Measurements from ENCODE around the gene KNDC1. TPM values are rescaled to one million over a fixed set of nuclear protein-coding genes. Genes with fewer than 3 reads are reported as not detected.
"Not testable (repeated sequence)": the region's sequence is repeated elsewhere in the genome, so short reads cannot be mapped to it uniquely, and the experiment has no call there.

Gene KNDC1
- polyA plus RNA-seq, 6 donors from 2014 or later: 0.04 to 0.08 (median 0.08) TPM; not detected in 3

GRCh38 chr10:133258066-133258817 is 98.2 kb downstream of the KNDC1 start:
- H3K4me1 Mint-ChIP-seq: peaks cover 35 to 54% (median 40%) of the 10 kb centered on the region in 3 donors
- H3K27ac Mint-ChIP-seq: peak overlapping the region in 3 of 6 donors; percentile 30 to 91 (median 78)
- H3K36me3 Mint-ChIP-seq: no peaks in the 10 kb centered on the region
- ATAC-seq (ENCODE audit: low read depth in 2 of 2) (peak; percentile 22 to 34), DNase-seq (peak; percentile 55)
- peak overlapping the region in 7 of 8 donors; percentile 33 to 76 (median 55) for H3K4me3 Mint-ChIP-seq
- no peaks in the 10 kb centered on the region for H3K9me3 Mint-ChIP-seq
- peaks cover 0 to 5% (median 0%) of the 10 kb centered on the region in 3 donors for H3K27me3 Mint-ChIP-seq

GRCh38 chr10:133258818-133259601 is 99.0 kb downstream of the KNDC1 start:
- ATAC-seq (ENCODE audit: low read depth in 2 of 2): no peak
- no peaks in the 10 kb centered on the region for H3K9me3 Mint-ChIP-seq
- H3K4me1 Mint-ChIP-seq: peaks cover 38 to 58% (median 47%) of the 10 kb centered on the region in 3 donors
- H3K27me3 Mint-ChIP-seq: peaks cover 0 to 5% (median 0%) of the 10 kb centered on the region in 3 donors
- no peak for DNase-seq
- H3K4me3 Mint-ChIP-seq: peak overlapping the region; percentile 20 to 91 (median 76)
- no peaks in the 10 kb centered on the region for H3K36me3 Mint-ChIP-seq
- peak overlapping the region; percentile 48 to 92 (median 86) for H3K27ac Mint-ChIP-seq

- Mint-ChIP-seq H3K9me3 (no peaks in the 10 kb centered on the region), H3K27ac (peak overlapping the region in 5 of 6 donors; percentile 57 to 92 (median 89)), H3K4me3 (peak overlapping the region; percentile 20 to 91 (median 76)), H3K4me1 (peaks cover 42 to 64% (median 52%) of the 10 kb centered on the region in 3 donors), H3K27me3 (peaks cover 0 to 4% (median 0%) of the 10 kb centered on the region in 3 donors), H3K36me3 (no peaks in the 10 kb centered on the region)
- ATAC-seq (ENCODE audit: low read depth in 2 of 2) (no peak), DNase-seq (no peak)
These were observed 99.6 kb downstream of the KNDC1 start for GRCh38 chr10:133259602-133259989.

- Mint-ChIP-seq H3K36me3 (no peaks in the 10 kb centered on the region), H3K9me3 (no peaks in the 10 kb centered on the region), H3K27ac (peak overlapping the region; percentile 67 to 95 (median 86)), H3K4me1 (peaks cover 45 to 76% (median 65%) of the 10 kb centered on the region in 3 donors), H3K27me3 (no peaks in the 10 kb centered on the region), H3K4me3 (peak overlapping the region; percentile 67 to 91 (median 80))
- ATAC-seq (ENCODE audit: low read depth in 2 of 2): peak; percentile 65 to 71
- DNase-seq: peak; percentile 81
These were observed 101.1 kb downstream of the KNDC1 start for GRCh38 chr10:133260895-133261725.

- ATAC-seq (ENCODE audit: low read depth in 2 of 2) (peak; percentile 47 to 57), DNase-seq (peak; percentile 75)
- Mint-ChIP-seq H3K4me3 (peak overlapping the region; percentile 73 to 89 (median 82)), H3K4me1 (peaks cover 45 to 73% (median 65%) of the 10 kb centered on the region in 3 donors), H3K27me3 (no peaks in the 10 kb centered on the region), H3K9me3 (no peaks in the 10 kb centered on the region), H3K36me3 (no peaks in the 10 kb centered on the region), H3K27ac (peak overlapping the region; percentile 69 to 95 (median 84))
These were observed 101.8 kb downstream of the KNDC1 start for GRCh38 chr10:133261726-133262325.

- Mint-ChIP-seq H3K27me3 (no peaks in the 10 kb centered on the region), H3K4me1 (peaks cover 40 to 65% (median 59%) of the 10 kb centered on the region in 3 donors), H3K36me3 (no peaks in the 10 kb centered on the region), H3K9me3 (no peaks in the 10 kb centered on the region), H3K4me3 (peak overlapping the region in 7 of 8 donors; percentile 6 to 85 (median 80)), H3K27ac (peak overlapping the region in 4 of 6 donors; percentile 54 to 93 (median 86))
- DNase-seq: no peak
- no peak for ATAC-seq (ENCODE audit: low read depth in 2 of 2)
These were observed 102.7 kb downstream of the KNDC1 start for GRCh38 chr10:133262696-133263095.

- Mint-ChIP-seq H3K36me3 (no peaks in the 10 kb centered on the region), H3K9me3 (no peaks in the 10 kb centered on the region), H3K4me1 (peaks cover 34 to 59% (median 51%) of the 10 kb centered on the region in 3 donors), H3K27ac (peak overlapping the region in 2 of 6 donors; percentile 57 to 64), H3K27me3 (no peaks in the 10 kb centered on the region), H3K4me3 (peak overlapping the region in 5 of 8 donors; percentile 30 to 74 (median 61))
- ATAC-seq (ENCODE audit: low read depth in 2 of 2) (no peak), DNase-seq (no peak)
These were observed 103.7 kb downstream of the KNDC1 start for GRCh38 chr10:133263674-133264073.

GRCh38 chr10:133264461-133264860 is 104.4 kb downstream of the KNDC1 start:
- Mint-ChIP-seq H3K27me3 (no peaks in the 10 kb centered on the region), H3K4me1 (peaks cover 27 to 53% (median 44%) of the 10 kb centered on the region in 3 donors), H3K9me3 (no peaks in the 10 kb centered on the region), H3K27ac (peak overlapping the region in 4 of 6 donors; percentile 22 to 65 (median 58)), H3K36me3 (no peaks in the 10 kb centered on the region), H3K4me3 (peak overlapping the region in 6 of 8 donors; percentile 30 to 74 (median 54))
- DNase-seq (no peak), ATAC-seq (ENCODE audit: low read depth in 2 of 2) (peak; percentile 36 to 45)

GRCh38 chr10:133265052-133265451 is 105.0 kb downstream of the KNDC1 start:
- DNase-seq; H3K9me3 Mint-ChIP-seq; H3K36me3 Mint-ChIP-seq; ATAC-seq (ENCODE audit: low read depth in 2 of 2); H3K27me3 Mint-ChIP-seq: not testable (repeated sequence)
- H3K27ac Mint-ChIP-seq: peak overlapping the region in 2 of 6 donors; percentile 26 to 64
- H3K4me1 Mint-ChIP-seq: peaks cover 23 to 47% (median 38%) of the 10 kb centered on the region in 3 donors
- H3K4me3 Mint-ChIP-seq: peak overlapping the region in 4 of 8 donors; percentile 16 to 68 (median 40)

GRCh38 chr10:133266056-133266795 is 106.2 kb downstream of the KNDC1 start:
- peaks cover 14 to 35% (median 27%) of the 10 kb centered on the region in 3 donors for H3K4me1 Mint-ChIP-seq
- DNase-seq (no peak), ATAC-seq (ENCODE audit: low read depth in 2 of 2) (no peak)
- peak overlapping the region in 1 of 8 donors; percentile 13 for H3K4me3 Mint-ChIP-seq
- no peaks in the 10 kb centered on the region for H3K27me3 Mint-ChIP-seq
- no peaks in the 10 kb centered on the region for H3K36me3 Mint-ChIP-seq
- H3K9me3 Mint-ChIP-seq: no peaks in the 10 kb centered on the region
- H3K27ac Mint-ChIP-seq: peak overlapping the region in 3 of 6 donors; percentile 37 to 66 (median 44)

- DNase-seq: no peak
- H3K4me3 Mint-ChIP-seq: no peak overlapping the region
- ATAC-seq (ENCODE audit: low read depth in 2 of 2): no peak
- peaks cover 14 to 32% (median 25%) of the 10 kb centered on the region in 3 donors for H3K4me1 Mint-ChIP-seq
- no peaks in the 10 kb centered on the region for H3K9me3 Mint-ChIP-seq
- H3K36me3 Mint-ChIP-seq: no peaks in the 10 kb centered on the region
- no peaks in the 10 kb centered on the region for H3K27me3 Mint-ChIP-seq
- H3K27ac Mint-ChIP-seq: peak overlapping the region in 1 of 6 donors; percentile 38
These were observed 107.3 kb downstream of the KNDC1 start for GRCh38 chr10:133267293-133267692.

- Mint-ChIP-seq H3K36me3 (no peaks in the 10 kb centered on the region), H3K27me3 (no peaks in the 10 kb centered on the region), H3K4me1 (peaks cover 14 to 27% (median 25%) of the 10 kb centered on the region in 3 donors), H3K9me3 (no peaks in the 10 kb centered on the region), H3K27ac (no peak overlapping the region), H3K4me3 (no peak overlapping the region)
- DNase-seq (no peak), ATAC-seq (ENCODE audit: low read depth in 2 of 2) (no peak)
These were observed 107.8 kb downstream of the KNDC1 start for GRCh38 chr10:133267829-133268228.

Data from naive B cell (primary cell).